IPS-NIHi11 (cell line): ENCODE data around the gene STX18.
"Not testable (repeated sequence)": the region's sequence is repeated elsewhere in the genome, so short reads cannot be mapped to it uniquely, and the experiment has no call there.

ENCODE experiments used
- DNase-seq: peaks from one replicate; pipeline ENCODE4 v3.0.0; 2012; ENCODE audit warnings: mixed read lengths, low spot score

The STX18 gene

GRCh38 chr4:4507923-4508322 lies 33.9 kb downstream of the STX18 start:
- DNase-seq, result peak; percentile 33

GRCh38 chr4:4507403-4507802 lies 34.4 kb downstream of the STX18 start:
- no peak for DNase-seq

- no peak for DNase-seq
Measured at GRCh38 chr4:4506961-4507360, 34.9 kb downstream of the STX18 start.

- not testable (repeated sequence) for DNase-seq
Measured at GRCh38 chr4:4505211-4505610, 36.6 kb downstream of the STX18 start.

- DNase-seq, result no peak
Measured at GRCh38 chr4:4504783-4505182, 37.1 kb downstream of the STX18 start.

GRCh38 chr4:4502694-4503311 lies 39.0 kb downstream of the STX18 start:
- no peak for DNase-seq

GRCh38 chr4:4501679-4502078 lies 40.2 kb downstream of the STX18 start:
- DNase-seq, result no peak

- DNase-seq, result no peak
Measured at GRCh38 chr4:4499438-4500123, 42.3 kb downstream of the STX18 start.

GRCh38 chr4:4496592-4497372 lies 45.1 kb downstream of the STX18 start:
- no peak for DNase-seq

GRCh38 chr4:4494882-4495281 lies 47.0 kb downstream of the STX18 start:
- no peak for DNase-seq

- no peak for DNase-seq
Measured at GRCh38 chr4:4492161-4492847, 49.5 kb downstream of the STX18 start.

- no peak for DNase-seq
Measured at GRCh38 chr4:4491396-4491893, 50.4 kb downstream of the STX18 start.

- DNase-seq, result no peak
Measured at GRCh38 chr4:4490816-4491215, 51.0 kb downstream of the STX18 start.

- no peak for DNase-seq
Measured at GRCh38 chr4:4490041-4490440, 51.8 kb downstream of the STX18 start.

- peak; percentile 63 for DNase-seq
Measured at GRCh38 chr4:4488405-4489404, 53.1 kb downstream of the STX18 start.

GRCh38 chr4:4486969-4487368 lies 54.9 kb downstream of the STX18 start:
- no peak for DNase-seq

- no peak for DNase-seq
Measured at GRCh38 chr4:4485806-4486205, 56.0 kb downstream of the STX18 start.

- no peak for DNase-seq
Measured at GRCh38 chr4:4481399-4481994, 60.4 kb downstream of the STX18 start.

GRCh38 chr4:4480685-4481398 lies 61.0 kb downstream of the STX18 start:
- DNase-seq, result peak; percentile 22

GRCh38 chr4:4480205-4480604 lies 61.6 kb downstream of the STX18 start:
- no peak for DNase-seq
